Activated T-cell treated with anti-CD3 and anti-CD28 coated beads, Interleukin-2, amount 50 U/mL, for 1 hour (primary cell): ENCODE data around the gene MYOF.
"Not testable (repeated sequence)": the region's sequence is repeated elsewhere in the genome, so short reads cannot be mapped to it uniquely, and the experiment has no call there.

ENCODE experiments used
- DNase-seq: peaks from one replicate; pipeline ENCODE4 v3.0.0-alpha.2; 2020

Gene MYOF

DNA sequence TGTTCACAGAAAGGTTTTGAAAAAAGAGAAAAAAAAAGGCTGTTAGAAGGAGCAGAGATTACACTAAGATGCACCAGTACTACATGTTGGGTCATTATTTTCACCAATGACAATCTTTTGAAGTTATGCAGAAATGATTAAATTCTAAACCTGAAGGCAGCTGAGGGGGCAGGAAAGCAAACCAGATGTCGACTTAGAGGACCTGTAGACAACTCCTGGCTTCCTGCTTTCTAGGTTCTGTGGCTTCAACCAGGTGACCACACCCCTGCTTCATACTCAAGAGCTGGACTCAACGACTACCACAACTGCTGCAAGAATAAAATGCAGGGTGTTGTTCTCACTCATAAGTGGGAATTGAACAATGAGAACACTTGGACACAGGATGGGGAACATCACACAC lies 30.0 kb downstream of the MYOF start:
- no peak for DNase-seq

DNA sequence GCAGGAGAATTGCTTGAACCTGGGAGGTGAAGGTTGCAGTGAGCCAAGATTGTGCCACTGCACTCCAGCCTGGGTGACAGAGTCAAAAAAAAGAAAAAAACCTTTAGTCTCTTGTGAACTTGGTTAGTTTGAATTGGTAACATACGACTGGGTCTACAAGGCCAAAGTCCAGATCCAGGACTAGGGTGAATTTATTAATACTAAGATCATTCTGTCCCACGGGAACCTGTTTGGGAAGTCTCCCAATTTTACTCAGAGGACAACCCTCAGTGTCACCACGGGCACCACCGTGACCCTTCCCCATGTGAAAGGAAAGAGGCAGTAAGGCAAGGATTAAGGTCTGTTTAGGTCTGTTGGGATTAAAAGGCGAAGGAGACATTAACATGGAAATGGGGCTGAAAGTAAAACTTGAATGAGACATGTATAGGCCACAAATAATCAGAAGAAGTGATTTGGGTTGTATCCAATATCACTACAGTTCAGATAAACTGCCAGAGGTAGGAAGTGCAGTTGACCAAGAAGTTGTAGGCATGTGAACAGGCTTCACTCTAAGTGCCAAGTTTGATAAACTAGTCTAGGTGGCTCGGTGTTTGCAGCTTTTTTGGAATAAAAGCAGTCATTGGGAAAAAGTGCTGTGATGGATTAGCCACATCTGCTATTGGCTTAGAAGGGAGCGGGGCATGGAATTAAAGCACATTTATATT lies 30.7 kb downstream of the MYOF start:
- no peak for DNase-seq

DNA sequence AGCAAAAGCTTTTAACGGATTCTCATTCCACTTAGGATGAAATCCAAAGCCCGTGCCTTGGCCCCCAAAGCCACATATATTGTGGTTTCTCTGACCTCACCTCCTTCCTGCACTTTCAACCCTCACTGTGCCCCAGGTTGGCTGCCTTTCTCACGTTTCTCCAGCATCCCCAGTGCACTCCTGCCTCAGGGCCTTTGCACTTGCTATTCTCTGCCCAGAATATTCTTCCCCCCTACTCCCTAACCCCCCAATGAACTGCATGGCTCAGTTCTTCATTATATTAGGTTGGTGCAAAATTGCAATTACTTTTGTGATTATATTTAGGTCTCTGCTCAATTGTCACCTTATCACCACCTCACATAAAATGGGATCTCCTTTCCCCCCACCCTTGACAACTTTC lies 34.2 kb downstream of the MYOF start:
- no peak for DNase-seq

DNA sequence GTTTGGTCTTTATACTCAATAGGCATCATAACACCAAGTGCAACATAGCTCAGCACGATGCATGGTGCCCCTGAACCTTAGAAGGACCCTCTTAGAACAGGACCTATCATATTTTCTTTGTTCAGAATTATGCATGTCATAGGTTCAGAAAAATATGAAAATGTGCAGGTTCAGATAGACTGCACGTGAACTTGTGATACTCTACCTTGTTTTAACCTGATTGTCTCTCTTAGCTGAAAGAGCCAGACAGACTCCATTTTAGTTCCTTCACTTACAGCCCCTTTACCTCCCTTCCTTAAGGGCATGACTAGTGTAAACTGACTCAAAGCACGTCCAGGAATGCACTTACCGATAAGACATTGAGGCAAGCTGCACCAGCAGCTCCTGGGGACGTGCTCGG lies 35.1 kb downstream of the MYOF start:
- no peak for DNase-seq

DNA sequence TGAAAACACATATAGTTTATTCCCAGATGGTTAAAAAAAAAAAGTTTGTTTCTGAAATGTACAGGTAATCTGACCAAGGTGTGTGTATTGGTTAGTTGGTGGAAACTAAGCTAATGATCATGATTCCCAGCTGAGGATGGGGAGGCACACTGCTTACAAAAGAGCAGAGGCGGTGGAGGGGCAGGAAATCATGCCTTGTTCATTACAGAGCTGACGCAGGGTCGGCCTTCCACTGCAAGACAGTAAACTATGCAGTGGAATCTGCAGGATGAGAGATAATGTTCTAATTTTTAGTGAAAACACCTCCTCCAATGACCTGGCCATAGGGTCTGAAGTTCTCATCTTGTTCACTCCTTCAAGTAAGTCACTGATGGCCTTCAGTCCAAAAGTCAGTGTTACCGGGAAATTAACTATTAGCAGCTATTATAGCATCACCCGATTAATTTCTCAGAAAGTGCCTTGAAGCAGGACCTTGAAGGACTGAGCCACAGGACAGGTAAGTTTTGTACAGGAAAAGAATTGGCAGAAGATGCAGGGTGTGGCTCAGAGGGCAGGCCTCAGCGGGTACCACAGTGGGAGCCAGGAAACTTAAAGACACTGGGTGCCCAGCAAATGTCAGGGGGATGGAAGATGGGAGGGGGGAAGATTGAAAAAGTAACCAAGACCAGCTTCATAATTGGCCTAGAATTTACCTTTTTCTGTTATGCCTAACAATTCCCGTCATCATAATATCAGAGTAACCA lies 36.0 kb downstream of the MYOF start:
- no peak for DNase-seq

DNA sequence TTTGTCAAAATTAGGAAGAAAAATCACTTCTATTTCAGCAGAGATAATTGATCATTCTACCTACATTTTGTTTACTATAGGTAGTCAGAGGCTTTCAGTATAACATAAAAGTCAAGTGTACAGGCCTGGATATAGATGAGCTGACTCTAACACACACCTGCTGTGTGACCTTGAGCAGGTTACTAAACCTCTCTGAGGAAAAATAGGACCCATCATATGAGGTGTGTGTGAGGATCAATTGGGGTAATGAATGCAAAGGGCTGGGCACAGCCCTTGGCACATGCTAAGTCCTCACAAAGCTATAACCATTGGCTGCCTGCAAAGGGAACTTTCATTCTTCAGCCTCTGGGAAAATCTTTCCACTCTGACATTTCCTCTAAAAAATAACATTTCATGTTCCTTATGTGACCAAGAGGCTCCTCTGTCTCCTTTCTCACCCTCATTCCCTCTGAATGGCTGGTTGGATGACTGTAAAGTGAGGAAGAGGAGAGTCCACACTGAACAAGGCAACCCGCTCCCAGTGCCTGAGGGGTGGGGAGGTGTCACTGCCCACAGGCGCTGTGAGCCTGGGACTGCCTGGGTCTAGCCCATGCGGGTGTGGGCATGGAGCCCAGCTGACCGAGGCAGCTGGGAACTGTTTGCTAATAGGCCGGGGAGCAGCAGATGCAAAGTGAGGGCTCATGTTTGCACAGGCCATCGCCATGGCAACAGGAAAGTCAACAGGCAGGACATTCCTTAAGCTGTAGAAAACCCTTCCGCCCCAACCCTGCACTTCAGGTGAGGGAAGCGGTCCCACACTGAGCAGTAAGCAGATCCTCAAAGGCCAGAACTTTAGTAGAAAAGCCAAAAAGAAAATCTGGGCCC lies 36.8 kb downstream of the MYOF start:
- no peak for DNase-seq

DNA sequence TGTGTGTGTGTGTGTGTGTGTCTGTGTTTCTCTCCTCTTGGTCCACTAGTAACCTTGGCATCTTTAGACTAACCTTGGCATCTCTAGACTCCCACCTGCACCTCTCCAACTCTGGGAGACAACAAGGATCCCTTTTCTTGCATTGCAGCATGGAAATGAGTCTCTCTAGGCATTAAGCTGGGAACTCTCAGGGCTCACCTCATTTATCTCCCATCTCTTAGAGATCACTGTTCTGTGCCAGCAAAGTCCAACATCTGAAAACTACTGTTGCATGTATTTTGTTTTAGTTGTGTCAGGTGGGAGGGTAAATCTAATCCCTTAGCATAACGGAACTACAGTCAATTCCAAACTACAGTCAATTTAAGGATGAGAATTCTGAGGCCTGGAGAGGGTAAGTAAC lies 38.7 kb downstream of the MYOF start:
- no peak for DNase-seq

DNA sequence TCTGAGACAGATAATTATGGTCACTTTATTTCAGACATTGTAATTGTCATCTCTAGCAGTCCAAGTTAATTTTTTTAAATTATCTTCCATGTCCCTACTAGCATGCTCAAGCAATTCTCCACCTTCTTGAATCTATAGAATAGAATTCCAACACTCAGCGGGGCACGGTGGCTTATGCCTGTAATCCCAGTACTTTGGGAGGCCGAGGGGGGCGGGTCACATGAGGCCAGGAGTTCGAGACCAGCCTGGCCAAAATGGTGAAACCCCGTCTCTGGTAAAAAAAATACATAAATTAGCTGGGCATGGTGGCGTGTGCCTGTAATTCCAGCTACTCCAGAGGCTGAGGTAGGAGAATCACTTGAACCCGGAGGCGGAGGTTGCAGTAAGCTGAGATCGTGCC lies 39.4 kb downstream of the MYOF start:
- not testable (repeated sequence) for DNase-seq

DNA sequence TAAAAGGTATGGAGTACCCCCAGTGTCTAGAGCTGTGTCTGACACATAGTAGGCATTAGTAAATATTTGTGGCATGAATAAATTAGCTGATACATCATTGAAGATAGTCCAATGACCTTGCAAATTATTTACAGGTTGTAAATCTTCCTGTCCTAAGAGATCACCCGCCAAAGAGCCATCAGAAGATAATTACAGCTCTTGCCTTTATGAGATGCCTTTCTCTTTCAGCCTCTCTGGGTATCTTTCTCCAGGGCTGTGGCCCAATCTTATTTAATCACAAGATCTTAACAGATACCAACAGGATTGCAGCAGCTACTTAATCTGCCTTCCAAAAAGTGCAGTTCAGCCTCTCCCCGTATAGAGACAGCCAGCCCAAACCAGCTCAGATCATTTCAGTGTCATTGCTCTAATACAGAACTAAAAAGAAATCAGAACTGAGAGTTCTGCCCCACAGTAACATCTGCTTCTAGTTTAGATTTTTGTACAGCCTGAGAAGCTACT lies 41.5 kb downstream of the MYOF start:
- DNase-seq: no peak

DNA sequence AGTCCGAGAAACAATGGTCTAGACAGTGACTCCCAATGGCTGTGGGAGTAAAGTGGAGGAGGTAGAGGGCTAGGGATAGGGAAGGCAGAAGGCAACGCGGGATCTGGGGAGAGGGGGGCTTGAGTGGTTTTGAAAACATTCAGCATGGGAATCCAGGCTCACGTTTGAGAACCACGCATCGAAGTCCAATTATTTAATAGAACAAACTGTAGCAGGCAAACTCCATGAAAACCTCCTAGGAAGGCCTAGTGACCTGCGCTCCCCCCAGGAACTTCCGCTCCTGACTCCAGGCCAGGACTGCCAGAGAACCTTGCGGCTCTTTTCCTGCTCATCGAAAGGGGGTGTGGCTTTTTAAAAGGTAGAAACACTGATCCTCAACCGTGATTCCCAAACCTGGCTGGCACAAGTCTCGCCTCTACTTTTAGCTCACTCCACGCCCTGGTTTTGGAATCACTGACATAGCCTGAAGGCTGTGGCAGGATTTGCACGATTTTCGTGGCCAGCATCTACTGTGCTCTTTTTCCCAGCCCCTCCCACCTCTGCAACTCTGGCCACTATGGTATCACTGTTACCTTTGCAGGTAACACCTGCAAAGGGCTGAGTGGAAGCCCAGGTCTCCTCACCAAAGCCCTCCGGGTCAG lies 43.4 kb downstream of the MYOF start:
- DNase-seq: no peak

DNA sequence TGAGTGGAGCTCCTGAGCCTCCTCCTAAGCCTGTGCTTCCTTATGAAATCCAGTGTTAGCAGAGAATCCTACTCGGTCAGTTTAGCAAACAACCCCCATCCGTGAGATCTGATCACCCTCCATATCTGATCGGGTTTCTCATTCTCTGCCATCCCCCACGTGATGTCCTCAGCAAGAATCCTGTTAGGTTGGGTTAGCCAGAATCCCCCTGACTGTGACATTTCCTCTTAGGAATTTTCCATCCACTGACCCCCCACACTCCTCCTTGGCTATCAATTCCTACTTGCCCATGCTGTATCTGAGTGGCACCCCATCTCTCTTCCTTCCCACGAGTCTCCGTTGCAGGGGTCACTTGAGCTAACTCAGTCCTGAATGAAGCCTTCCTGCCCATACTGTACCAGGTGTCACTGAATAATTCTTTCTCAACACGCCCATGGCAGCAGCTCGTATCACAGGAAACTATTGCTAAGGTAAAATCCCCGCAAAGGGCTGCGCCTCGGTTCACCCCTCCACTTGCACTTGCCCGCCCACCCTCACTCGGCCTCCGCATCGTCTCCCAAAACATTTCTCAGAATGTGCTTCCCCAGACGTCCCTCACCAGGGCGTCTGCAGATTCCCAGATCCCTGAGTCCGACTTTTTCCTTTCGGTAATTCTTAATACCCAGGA lies 44.1 kb downstream of the MYOF start:
- DNase-seq: no peak

DNA sequence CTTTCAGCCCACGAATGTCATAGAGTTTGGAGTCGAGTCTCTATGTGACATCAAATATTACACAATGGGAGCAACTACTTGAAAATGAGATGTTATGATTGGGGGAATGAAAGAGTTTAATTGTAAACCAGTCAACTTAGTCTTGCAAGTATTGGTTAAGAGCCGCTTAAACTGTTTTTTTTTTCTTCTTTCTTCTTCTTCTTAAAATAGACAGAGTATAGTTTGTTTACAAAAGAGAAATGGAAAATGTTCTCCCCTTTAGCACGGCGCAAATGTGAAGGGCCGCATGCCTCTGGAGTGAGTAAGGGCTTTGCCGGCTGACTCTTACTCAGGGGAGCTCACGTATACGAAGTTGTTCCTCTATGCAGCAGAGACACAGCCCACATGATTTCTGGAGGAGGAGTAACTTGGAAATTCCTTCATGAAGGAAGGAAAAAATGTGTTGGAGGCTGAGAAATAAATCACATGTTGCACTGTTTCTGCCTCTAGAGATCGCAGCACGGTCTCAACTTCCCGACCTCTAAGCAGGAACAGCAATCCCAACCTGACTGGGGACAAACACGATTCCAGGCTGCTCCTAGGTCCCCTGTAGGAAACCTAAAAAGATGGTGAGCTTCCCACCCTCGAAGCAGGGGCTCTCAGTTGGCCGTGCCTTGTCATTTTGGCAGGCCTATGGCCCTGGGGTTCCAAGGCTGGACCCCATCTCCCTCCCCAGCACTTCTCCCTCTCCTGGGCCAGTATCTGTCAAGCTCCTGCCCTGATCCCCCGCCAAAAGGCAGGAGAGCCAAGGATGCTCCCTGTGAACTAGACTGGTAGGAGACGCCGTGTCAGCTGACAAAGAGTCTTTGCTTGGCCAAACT lies 44.8 kb downstream of the MYOF start:
- DNase-seq: no peak

DNA sequence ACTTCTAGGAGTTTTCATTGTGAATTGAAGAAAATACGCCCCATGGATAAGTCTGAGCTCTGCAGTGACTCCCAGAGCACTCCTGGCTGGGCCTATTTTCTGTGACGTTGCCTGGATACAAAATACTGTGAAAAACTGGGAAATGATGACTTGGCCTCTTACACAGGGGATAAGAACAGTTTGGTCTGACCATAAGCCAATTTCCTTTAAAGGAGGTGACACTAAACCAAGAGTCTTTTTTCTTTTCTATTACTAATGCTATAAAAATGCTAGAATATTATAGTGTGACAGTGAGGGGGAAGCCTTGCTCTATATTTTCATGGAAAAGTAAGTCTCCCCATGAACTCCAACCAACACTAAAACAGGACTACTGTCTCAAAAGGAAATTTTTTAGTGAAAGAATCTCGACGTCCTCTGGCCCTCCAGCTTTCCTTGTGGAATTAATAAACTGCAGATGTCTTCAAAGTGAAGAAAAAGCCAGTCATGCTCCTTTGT lies 45.5 kb downstream of the MYOF start:
- no peak for DNase-seq

DNA sequence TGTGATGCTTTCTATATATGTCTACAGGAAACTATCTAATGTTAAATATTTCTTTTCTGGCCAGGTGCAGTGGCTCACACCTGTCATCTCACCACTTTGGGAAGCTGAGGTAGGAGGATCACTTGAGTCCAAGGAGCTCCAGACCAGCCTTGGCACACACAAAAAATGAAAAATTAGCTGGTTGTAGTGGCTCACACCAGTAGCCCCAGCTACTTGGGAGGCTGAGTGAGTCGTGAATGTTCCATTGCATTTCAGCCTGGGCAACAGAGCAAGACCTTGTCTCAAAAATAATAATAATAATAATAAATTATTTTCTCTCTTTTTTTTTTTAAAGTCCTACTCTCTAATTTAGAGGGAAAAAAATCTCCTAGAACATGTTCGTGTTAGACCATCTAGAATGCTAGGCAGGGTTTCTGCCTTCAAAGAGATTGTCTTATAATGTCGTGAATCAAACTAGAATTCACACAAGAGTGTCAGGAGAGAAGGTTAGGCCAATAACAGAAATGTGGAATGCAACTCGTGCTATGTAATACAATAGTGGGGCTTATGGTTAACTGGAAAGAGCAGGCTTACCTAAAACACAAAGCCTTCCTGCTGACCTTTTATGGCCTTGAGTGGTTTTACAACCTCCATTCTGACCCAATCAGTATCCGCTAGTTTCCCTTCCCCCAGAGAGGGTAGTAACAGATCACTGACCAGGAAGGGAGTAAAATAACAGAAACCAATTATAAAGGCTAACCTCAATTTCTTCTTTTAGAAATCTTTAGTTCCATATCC lies 46.3 kb downstream of the MYOF start:
- DNase-seq: no peak

DNA sequence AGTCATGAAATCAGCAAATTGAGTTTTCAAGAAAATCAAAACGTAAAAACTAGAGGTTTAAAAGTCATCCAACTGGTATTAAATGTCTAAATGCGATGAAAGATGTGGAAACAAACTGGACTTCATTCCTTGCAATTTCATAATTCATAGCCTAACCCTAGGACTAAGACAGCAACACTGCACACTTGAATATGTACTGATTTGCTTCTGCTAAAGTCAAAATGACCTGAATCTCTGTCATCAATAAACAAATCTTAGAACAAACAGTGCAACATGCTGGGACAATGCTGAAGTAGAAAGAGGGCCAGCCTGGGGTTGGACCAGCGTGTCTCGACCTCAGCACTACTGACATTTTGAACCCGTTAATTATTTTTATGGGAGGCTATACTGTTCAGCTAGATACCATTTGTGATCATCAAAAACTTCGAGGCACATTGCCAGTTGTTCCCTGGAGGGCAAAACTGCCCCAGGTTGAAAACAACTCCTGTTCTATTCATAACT lies 47.1 kb downstream of the MYOF start:
- DNase-seq: no peak

DNA sequence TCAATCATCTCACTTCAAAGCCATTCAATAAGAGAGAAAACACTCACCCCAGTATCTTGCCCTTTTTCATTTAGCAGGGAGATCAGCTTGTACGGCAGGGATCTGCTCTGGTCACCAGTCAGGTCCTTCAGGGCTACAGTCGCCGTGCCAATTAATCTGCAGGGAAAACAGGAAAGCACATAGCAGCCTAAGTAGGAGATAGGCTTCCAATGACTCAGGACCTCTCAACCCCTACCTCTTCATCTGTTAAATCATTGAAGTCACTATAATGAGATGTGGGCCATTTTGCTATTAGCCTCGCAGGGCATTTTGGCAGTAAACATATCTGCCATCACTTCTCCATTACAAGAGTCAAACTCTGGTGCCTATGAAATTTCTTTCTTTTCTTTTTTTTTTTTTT lies 50.8 kb downstream of the MYOF start:
- DNase-seq: no peak

DNA sequence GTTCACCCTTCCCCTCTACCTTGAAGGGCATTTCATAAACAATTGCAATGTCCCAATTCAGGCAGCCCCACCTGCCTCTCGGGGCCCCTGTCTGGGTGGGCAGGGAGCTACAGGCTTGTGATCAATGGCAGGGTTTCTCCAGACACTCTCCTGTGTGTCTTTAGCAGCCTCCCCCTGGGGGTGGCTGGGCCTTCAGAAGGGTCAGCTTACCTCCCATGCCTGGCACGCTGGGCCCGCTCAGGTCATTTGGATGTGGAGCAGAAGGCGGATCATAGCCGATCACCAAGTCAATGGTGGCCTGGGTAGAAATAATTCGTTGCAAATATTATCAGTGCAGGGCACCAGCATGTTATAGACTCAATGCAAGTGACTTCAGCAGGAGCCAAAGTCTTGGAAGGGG lies 56.3 kb downstream of the MYOF start:
- no peak for DNase-seq

DNA sequence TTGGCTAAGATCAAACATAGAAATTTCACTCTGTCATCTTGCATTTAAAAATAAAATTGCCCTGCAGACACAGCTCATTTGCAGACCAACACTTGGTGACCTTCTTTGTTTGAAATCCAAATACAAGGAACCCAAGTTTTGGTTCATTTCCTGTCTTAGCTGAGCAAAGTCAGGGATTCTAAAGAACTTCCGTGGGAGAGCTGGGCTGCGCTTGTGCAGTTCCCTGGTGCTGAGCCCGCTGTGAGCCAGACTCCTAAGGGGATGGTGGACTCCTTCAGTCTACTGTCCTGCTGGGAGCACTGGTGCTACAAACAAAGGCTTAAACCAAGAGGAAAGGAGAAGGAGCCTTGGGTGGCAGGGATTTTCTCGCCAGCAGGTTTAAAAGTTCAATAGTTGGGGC lies 60.0 kb downstream of the MYOF start:
- DNase-seq: no peak

DNA sequence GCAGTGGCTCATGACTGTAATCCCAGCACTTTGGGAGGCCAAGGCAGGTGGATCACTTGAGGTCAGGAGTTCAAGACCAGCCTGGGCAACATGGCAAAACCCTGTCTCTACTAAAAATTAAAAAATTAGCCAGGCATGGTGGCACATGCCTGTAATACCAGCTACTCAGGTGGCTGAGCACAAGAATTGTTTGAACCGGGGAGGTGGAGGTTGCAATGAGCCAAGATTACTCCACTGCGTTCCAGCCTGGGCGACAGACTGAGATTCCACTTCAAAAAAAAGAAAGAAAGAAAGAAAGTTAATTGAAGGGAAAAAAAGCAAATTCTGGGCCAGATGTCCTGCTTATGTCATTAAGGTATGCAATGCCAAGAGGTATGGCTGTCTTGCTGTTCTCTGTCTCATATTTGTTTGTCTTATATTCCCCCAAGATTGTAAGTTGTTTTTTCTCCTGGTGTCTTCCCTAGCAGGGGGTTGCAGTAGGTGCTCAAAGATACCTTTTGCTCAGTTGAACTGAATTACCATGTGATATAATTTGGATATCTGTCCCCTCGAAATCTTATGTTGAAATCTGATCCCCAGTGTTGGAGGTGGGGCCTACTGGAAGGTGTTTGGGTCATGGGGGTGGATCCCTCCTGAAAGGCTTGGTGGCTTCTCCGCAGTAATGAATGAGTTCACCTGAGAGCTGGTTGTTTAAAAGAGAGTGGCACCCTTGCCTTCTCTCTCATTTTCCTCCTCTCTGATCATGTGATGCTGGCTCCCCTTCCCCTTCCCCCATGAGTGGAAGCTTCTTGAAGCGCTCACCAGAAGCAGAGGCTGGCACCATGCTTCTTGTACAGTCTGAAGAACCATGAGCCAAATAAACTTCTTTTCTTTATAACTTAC lies 60.9 kb downstream of the MYOF start:
- DNase-seq: no peak
